CD4-positive, alpha-beta T cell treated with Interleukin-1 beta for 1 hour (primary cell): ENCODE measurements around the gene DENND1A.
A peak's percentile ranks its signal among the peaks of the same experiment; 100 is the strongest.

Experiments used
- DNase-seq, 2 donors: peaks; one replicate each; pipeline ENCODE4 v3.0.0-alpha.2; 2020 to 2022

The DENND1A gene

DNA sequence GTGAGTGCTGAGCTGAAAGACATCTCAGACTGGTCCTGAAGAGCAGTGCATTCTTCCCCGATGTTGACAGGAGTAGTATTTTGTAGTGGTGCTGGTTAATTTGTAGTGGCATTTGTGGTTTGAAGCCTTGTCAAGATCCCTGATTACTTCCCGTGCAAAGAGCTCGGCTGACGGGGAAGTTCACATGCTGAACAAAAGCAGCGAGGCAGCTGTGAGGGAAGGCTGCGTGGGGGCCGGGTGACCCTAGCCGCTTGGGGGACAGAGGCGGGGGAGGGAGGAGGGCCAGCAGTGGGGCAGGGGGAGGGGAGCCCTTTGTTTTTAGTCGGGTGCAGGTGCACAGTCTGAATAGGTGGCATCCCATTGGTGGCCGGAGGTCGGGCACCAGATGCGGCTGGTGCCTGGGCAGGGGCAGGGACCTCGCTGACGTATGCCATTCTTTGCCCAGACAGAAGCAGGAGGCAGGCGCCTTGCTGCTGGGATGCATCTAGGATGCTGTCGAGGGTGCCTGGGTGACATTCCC, 509.3 kb downstream of the DENND1A start:
- DNase-seq, result no peak

DNA sequence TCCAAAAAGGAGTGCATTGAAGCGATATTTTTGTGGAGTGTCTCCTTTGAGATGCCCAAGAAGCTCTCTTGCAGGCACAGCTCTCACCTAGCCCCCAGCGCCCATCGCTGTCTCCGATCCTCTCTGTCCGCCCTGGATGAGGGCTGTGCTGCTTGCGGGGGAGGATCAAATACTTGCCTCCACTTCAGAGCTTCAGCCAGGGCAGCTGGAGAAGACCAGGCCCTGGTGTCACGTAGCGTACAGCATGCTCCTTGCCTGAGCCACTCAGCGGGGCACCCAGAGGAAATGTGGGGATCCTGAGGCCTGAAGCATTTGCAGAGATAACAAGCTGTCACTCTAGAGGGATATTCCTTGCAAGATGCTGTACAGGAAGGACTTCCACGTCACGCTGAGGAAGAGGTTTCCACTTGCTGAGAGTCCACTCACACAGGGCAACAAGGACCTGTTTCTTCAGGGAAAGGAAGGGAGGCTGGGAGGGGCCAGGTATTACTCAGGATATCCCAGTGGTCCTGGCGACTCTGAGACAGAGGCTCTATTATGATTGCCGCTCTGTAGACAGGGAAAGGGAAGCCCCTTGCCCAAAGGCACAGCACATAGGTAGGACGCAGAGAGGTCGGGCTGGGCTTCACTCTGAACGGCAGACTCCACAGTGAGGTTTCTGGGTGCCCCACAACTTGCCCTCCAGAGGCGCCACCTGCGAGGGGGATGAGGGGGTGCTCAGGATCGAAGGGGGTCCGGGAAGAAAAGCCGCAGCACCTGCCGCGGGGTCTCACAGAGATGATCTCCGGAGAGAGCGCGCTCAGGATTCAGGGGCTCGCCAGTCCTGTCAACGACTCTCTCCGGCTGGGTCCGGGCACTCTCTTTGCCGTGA, 510.0 kb downstream of the DENND1A start:
- DNase-seq, result no peak

DNA sequence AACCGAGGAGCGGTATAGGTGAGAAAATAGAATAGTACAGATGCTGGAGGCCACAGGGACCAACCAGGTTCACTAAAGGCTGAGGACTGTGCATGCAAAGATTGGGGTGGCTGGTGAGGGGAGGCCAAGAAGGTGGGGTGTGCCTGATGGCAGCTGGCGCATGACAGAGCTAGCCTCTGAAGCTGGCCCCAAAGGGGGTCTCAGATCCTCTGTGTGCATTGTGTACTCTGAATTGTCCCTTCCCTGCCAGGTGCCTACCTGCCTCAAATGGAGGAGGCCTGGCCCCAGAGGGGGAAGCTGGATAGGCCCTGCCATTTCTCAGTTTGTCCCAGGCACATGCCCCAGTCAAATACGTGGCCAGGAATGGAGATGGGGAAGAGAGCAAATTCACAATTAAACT, 510.8 kb downstream of the DENND1A start:
- DNase-seq, result no peak

DNA sequence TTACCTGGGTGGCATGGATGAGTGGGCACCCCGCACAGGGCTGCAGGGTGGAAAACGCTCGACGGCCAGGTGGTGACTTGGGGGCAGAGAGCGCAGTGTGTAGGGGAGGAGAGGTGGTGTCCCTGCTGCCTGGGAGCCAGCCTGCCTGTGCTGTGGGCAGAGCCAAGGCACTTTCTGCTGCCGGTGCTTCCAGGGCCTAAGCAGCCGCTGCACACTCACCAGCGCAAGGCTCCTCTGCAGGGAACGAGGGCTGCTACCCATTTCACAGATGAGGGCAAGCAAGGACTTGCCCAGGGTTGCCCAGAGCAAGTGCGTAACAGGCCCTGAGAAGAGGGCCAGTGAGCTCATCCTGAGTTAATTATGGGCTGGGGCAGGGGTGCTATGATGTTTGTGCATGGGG, 511.4 kb downstream of the DENND1A start:
- no peak for DNase-seq

DNA sequence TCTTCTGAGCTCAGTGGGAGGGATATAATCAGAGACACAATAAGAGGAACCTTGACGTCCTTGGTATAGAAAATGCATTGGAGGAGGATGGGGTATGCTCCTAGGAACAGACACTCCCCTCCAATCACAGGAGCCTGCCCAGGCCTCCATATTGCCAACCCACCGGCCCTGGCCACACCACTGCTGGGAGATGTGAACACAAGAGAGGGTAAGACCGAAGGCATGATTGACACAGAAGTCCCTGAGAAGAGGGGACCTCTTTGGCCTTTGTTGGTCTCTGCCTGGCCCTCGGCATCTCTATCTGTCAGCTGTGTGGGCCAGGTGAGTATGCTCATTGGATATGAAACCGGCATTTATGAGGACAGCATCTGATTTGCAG, 511.9 kb downstream of the DENND1A start:
- no peak for DNase-seq

DNA sequence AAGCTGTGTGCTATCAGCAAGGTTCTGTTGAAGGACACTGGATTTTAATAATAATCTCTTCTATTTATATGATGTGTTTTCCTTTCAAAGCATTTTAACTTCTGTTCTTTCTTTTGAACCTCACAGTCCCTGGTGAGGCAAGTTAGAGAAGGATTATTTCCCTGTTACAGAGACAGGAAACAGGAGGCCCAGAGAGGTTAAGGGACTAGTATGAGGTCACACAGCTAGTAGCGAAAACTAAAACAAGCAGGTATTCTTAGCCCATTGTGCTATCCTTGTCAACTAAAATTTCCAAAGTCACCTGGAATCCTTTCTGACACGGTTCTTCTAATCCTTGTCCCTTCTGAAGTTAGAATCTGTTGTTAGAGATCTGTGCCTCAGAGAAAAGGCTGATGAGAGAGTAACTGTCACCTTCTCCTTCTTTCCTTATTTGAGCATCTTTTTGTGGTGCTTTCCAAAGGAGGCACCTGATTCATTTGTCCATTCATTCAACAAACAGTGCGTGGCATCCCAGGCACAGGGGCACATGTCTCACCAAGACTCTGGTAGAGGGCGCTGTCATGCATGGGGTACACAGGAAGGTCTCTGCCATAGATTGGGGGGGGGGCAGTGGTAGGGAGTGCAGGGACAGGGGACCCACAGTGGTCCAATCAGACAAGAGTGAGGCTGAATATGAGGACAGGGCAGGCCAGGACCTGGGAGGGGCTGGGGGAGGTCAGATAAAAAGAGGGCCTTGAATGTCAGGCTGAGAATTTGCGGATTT, 512.5 kb downstream of the DENND1A start:
- DNase-seq, result no peak

DNA sequence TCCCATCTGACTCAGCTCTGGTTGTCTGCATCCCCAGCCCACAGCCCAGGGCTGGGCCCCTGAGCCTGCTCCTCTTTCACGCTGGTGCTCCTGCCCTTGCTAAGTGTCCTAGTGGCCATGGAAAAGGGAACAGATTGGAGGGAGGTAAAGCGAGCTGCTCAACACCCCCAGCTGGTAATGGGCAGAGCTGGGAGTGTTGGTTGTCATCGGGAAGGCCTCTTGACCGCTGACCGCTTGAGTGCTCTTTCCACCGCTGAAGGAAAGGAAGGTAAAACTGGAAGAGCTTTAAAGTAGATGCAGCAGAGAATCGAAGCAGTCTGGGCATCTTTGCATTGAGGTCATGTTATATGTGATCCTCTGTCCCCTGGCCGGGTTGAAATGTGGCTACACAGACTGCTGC, 513.8 kb downstream of the DENND1A start:
- DNase-seq, result no peak

DNA sequence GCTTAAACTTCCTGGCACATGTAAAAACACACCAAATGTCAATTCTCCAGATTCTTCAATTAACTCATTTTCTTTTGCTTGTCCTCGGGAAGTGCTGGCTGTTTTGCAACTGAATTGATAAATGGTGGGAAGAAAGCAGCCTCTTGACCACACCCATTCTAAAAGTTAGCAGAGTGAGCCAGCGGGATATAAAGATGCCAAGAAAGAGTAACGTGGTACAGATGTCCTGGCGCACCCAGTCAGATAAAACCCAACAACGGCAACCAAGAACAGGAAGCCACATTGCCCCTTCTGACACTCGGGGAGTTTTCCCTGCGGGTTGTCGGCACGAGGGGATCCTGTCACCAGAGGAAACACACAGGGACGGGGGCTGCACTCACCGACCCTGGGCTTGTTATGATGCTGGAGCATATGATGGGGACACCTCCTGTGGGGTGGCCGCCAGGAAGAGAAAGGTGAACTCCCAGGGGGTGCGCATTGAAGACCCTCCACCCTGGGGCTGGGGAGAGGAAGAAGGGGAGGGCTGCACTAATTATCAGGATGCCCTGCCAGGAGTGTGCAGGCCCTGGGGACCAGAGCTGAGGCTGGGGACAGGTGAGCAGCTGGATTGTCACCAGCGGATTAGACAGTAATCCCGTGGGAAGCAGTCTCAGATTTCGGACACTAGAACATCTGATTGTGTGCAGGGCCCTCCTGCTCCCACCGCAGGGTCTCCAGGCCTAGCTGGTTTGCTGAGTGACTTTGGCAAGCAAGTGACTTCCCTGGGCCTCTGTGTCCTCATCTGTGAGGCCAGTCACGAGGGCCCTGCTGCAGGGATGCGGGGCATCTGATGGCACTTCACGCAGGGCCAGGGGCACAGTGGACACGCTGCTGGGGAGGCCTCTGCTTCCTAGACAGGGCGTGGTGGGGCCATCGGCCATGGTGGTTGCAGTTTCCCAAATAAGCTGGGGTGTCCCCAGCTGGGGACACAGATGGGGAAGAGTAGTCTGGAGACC, 514.7 kb downstream of the DENND1A start:
- no peak for DNase-seq

DNA sequence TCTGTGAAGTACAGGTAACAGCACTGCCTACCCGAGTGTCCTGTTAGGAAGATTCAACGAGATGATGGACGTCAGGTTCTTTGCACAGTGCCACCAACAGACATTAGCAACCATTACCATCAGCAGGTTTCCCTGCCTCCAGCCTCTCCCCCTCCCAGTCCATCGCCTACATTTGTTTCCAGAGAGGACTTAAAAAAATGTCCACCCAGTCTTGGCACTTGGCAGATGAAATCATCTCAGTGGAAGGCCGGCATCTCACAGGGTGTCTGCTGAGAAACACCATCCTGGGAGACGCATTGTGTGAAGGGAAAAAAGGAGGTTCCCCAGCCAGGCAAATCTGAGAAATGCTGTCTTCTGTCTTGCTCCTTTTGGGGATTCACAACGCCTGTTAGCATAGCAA, 515.7 kb downstream of the DENND1A start:
- DNase-seq, result no peak

DNA sequence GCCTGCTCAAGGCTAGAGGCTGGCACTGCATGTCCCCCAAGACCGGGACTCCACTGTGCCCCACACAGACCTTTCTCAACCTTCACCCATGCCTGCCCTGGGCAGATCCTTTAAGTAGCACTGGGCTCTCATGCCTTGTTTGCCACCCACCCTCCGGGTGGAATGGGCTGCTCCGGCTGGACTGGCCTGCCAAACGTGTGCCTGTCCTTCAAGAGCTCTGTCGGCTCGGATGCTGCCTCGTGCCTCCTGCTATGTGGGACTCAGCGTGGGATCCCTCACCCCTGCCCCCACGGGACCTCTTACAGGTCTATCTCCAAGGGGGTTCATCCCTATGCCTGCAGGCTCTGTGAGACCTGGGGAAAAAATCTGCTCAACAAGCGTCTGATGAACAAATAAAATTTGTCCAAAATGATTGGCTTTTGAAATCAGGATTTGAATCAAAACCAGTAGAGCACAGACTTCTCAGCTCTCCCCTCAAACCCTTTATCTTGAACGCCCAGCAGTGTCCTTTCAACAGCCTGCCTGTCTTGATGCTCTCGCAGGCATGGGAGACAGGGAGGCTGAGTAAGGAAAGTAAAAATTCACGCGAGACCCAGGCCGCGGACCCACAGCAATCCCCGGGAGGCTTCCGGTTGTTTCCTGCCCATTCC, 517.6 kb downstream of the DENND1A start:
- DNase-seq, result no peak

DNA sequence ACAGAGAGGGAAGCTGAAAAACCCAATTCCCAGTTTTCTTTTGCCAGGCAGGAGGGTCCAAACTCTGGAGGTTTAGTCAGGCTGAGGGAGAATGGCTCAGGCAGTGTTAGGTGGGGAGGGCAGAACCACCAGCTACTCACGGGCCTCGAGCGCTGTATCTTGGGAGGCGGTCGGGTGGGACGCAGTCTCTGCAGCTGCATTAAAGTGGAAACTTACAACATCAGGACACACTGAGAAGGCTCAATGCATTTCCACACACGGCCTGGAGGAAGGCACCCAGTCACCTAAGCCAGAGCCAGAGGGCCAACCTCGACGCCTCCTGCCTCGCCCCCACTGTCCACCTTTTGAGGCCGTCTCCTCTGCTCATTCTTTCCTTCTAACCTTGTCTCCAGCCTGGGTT, 518.3 kb downstream of the DENND1A start:
- DNase-seq, result no peak

DNA sequence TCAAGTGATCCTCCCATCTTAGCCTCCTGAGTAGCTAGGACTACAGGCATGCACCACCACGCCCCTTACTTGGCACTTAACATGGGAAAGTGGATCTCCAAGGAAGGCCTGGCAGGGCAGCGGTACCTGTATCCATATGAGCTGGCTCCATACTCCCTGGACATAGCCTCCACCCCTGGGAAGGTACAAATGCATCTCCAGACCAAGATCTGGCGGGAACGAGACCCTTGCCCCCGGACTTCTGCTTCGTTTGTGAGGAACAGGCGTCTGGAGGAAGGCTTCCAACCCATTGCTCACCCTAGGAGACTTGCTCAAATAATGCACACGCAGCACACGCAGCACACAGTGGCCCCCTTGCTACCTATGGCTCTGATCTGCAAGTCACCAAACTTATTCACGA, 518.7 kb downstream of the DENND1A start:
- DNase-seq, result no peak

DNA sequence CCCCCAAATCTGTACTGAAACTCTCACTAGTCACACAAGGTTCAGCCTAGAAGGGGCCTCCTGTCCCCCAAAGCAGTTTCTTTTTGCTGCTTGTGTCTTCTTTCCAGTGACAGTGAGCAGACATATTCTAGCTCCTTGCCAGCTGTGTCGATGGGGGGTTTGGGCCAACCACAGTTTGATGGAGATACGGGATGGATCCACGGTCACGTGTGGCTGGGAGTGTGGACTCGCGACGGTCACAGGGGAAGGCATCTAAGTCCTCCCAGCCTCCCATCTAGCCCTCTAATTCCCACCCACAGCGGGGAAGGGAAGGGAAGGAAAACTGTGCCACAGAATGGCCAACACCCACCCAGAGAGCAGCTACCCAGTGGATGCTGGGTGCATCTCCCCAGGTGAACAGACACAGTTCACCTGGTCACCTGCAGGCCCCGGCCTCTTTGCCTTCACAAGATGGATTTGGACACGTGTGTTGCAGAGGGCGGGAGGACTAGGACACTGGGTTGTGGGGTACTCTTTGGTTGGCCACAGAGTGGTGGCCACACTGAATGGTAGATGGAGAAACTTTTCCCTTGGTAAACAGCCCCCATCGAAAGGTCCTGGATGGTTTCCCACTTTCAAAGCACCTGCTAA, 519.5 kb downstream of the DENND1A start:
- no peak for DNase-seq

DNA sequence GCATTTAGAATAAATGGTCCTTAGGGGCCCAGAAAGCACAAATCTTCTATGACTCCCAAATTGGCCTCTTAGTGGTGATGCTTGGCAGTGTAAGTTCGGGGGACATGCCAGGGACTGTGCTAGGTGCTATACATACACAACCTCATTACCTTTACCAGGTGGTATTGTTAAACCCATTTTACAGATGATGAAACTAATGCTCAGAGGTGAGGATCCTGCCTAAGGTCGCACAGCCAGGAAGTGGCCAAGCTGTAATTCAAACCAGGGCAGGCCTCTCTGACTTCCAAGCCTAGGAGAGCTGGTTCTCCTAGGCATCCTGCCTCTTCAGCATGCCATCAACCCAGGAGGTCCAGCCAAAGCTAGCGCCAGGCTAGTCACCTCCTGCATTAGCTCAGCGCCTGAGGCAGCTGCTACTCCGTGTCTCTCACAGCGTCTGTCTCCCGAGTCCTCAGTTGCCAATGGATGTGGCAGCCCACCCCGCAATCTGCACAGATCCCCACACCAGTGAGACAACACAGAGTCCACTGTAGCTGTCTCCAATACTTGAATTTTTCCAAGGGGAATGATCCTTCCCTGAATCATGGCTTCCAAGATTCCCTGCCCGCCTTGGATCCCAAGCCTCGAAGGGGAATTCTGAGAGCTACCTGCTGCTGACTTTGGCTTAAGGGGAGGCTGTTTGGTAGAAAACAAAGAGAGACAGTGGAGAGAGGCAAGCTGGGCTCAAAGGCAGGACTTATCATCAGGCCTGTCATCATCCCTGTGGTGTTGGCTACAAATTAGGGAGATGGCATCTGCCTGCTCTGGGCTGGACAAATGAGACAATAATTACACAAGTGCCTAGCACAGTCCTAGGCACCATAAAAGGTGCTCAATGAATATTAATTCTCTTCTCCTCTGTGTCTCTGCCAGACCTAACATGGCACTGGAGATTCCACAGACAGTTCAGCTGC, 521.3 kb downstream of the DENND1A start:
- no peak for DNase-seq

DNA sequence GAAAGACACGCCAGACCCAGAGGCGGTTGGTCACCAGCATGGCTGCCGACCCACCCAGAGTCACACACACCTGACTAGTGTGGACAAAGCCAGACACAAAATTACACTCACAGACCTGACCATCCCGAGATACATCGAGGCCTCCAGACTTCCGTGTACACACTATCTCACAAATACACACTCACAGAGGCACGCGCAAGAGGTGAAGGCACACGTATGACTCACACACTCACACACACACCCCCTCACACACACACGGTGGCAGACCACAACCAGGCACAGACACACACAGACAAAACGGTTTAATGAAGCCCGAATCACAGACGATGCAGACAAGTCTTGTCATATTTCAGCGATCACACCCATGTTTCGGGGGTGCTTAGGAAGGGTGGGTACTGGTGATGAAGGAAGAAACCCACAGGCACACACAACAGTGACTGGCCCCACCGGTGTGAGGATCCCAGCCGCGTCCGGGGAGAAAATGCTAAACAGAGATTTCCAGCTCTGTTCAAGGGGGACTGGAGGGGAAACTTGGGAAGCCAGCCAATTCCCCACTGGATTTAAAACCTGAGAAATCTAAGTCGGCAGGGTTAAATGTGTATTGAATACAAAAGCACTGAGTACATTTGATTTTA, 522.6 kb downstream of the DENND1A start:
- DNase-seq, result no peak

DNA sequence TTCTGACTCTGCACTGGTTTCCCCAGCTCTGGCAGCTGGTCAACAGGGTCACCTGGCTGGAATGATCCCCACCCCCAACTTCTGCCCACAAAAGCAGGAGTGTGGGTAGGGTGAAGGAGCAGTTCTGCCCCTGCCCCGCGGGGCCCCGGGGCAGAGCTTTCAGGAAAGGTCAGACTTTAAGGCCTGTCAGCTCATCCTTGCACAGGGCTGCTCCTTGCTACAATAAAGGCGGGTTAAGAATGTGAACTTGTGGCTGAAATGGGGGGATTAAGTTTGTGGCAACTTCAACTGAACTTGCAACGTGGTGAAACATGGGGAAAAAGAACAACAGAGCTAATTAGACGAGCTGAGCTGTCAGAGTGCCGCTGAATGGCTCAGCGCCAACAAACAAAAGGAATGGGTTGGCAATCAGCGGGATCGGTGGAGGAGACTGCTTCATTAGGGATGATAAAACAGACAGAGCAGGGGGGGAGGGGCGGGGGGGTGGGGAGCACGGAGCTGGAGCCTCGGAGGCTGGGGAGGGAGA, 523.2 kb downstream of the DENND1A start:
- DNase-seq, result no peak

DNA sequence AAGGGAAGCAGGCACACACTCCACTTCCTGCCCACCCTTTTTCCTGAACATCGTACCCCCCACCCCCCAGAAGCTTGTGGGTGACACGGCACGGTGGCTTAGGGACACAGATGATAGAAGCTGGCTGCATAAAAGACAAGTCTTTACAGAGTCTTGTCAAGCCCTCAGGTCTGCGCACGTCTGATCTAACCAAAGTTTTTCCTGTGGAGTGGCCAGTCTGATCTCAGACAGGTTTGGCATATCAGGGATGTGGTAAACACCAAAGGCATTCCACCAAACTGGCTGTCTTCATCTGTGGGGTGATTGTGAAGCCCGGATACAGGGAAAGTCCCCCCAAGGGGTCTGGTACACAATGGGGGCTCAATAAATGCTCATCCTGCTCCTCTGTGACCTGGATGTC, 523.9 kb downstream of the DENND1A start:
- DNase-seq, result no peak

DNA sequence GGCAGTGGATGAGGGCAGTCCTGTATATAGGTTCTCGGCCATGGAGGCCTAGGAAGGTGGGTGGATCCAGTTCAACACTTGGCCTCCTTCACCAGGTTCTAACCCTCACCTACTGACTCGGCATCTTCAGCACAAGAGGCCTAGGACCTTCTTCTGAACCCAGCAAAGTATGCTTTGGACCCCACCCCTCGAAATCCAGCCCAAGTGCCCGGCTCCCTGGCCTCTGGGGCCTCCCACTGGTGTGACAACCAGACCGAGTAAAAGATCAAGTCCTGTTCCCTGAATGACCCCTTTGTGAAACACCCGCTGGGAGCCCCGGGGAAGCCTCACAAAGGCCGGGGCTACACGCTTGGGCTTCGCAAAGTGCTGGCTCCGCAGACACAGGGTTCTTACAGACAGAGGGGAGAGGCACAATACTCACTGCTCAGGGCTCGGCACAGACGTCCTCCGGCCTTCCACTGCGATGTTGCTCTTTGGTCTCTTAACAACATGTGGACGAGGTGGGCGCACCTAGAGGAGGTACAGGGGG, 526.9 kb downstream of the DENND1A start:
- DNase-seq, result no peak

DNA sequence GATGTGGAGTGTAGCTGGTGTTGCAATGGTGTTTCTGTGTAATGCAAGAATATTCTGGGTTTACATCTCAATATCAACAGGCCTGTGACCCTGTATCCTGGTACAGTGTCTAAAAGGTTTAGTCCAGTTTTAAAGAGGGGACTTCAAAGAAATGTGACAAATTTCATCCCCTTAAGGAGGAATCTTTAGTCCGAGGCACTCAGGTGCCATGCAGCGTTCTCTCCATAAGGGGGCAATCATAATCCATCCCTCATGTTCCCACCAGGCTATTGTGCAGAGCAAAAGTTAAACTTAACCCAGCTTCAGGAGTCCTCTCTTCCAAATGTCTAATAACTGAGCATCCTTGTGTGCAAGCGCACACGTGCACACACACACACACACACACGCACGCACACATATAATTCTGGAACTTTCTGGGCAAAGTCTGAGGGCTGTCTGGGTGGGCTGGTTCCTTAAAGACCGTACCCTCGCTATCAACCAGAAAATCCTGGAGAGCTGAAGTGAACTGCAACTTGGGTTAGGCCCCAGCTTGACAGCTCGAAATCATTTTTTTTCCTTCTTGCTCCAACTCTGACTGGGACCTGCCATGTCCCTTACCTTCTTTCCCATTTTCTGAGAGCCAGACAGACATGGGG, 527.9 kb downstream of the DENND1A start:
- DNase-seq, result peak in 1 of 2 donors; percentile 6
